GM19395 (cell line): ENCODE results near the gene TTC22.

ENCODE experiments used
- ATAC-seq: cut with Tn5 transposase; IDR thresholded peaks from one replicate; pipeline ENCODE4 v1.9.1; 2021; ENCODE audit warnings: mild to moderate bottlenecking, moderate library complexity; ENCODE audit not compliant: unreplicated experiment

Gene TTC22

GRCh38 chr1:54810153-54810942, 9.2 kb upstream of the TTC22 start:
- ATAC-seq, result no peak

- no peak for ATAC-seq
These were observed 8.5 kb upstream of the TTC22 start for GRCh38 chr1:54809496-54810074.

- ATAC-seq, result no peak
These were observed 7.5 kb upstream of the TTC22 start for GRCh38 chr1:54808443-54809207.

GRCh38 chr1:54807756-54808155, 6.6 kb upstream of the TTC22 start:
- no peak for ATAC-seq

- ATAC-seq, result no peak
These were observed 5.9 kb upstream of the TTC22 start for GRCh38 chr1:54806931-54807611.

- no peak for ATAC-seq
These were observed 4.9 kb upstream of the TTC22 start for GRCh38 chr1:54805981-54806381.

- no peak for ATAC-seq
These were observed 4.3 kb upstream of the TTC22 start for GRCh38 chr1:54805466-54805865.

- no peak for ATAC-seq
These were observed 3.5 kb upstream of the TTC22 start for GRCh38 chr1:54804471-54805132.

- no peak for ATAC-seq
These were observed 2.8 kb upstream of the TTC22 start for GRCh38 chr1:54803761-54804470.

- ATAC-seq, result no peak
These were observed 853 bp downstream of the TTC22 start for GRCh38 chr1:54800041-54800898.

- peak; percentile 35 for ATAC-seq
These were observed 2.1 kb downstream of the TTC22 start for GRCh38 chr1:54798769-54799641.

- no peak for ATAC-seq
These were observed 2.9 kb downstream of the TTC22 start for GRCh38 chr1:54798206-54798605.

- no peak for ATAC-seq
These were observed 4.2 kb downstream of the TTC22 start for GRCh38 chr1:54796902-54797301.

- ATAC-seq, result no peak
These were observed 5.2 kb downstream of the TTC22 start for GRCh38 chr1:54795841-54796468.

- ATAC-seq, result no peak
These were observed 5.8 kb downstream of the TTC22 start for GRCh38 chr1:54795356-54795665.

GRCh38 chr1:54794451-54795355, 6.4 kb downstream of the TTC22 start:
- no peak for ATAC-seq

GRCh38 chr1:54792686-54793282, 8.3 kb downstream of the TTC22 start:
- no peak for ATAC-seq
